Common myeloid progenitor, CD34-positive (primary cell): ENCODE data around the gene NACA.
"Not testable (repeated sequence)": the region's sequence is repeated elsewhere in the genome, so short reads cannot be mapped to it uniquely, and the experiment has no call there.

Experiments
- CTCF ChIA-PET: fragments of 350-600 bp; sonication (Branson Sonifier 250); formaldehyde crosslinking; loops from one replicate; lab custom pipeline; 2021; ENCODE audit warnings: antibody characterized with exemption; lab: Charles Lee
- POLR2A ChIA-PET: fragments of 350-600 bp; sonication (Branson Sonifier 250); formaldehyde crosslinking; loops from one replicate; lab custom pipeline; 2021; ENCODE audit warnings: antibody characterized with exemption; lab: Charles Lee
- DNase-seq, 3 donors: peaks; one replicate each; pipeline versions ENCODE4 v3.0.0 to v3.0.0-alpha.2; 2013
- H3K27ac ChIP-seq, 2 experiments: 1 replicate in 1 of 2; 2 replicates in 1 of 2; pipeline ENCODE4 v1.7.0; 2013; ENCODE audit warnings: inconsistent platforms in 2 of 2, low read length in 2 of 2, mild to moderate bottlenecking in 2 of 2, low read depth in 1 of 2, moderate library complexity in 1 of 2; ENCODE audit not compliant: severe bottlenecking in 2 of 2, insufficient read depth in 1 of 2, poor library complexity in 1 of 2
- H3K27me3 ChIP-seq, 5 experiments: replicated peaks in 2 of 5; 1 replicate in 3 of 5; 2 replicates in 2 of 5; pipeline versions ENCODE4 v1.6.1 to v1.7.0; 2013; ENCODE audit warnings: low read length in 4 of 5, mild to moderate bottlenecking in 2 of 5, moderate library complexity in 2 of 5, inconsistent platforms in 1 of 5; ENCODE audit not compliant: insufficient read depth in 5 of 5, control insufficient read depth in 4 of 5
- H3K36me3 ChIP-seq, 4 experiments: 1 replicate in 2 of 4; 2 replicates in 2 of 4; pipeline versions ENCODE4 v1.6.1 to v1.7.0; 2013; ENCODE audit warnings: low read length in 3 of 4, control low read depth in 1 of 4, mild to moderate bottlenecking in 1 of 4; ENCODE audit not compliant: control insufficient read depth in 4 of 4, insufficient read depth in 4 of 4
- H3K4me1 ChIP-seq, 4 experiments: 1 replicate in 3 of 4; 2 replicates in 1 of 4; pipeline versions ENCODE4 v1.6.1 to v1.7.1; 2013; ENCODE audit warnings: low read length in 3 of 4, mild to moderate bottlenecking in 3 of 4, control low read depth in 1 of 4, inconsistent platforms in 1 of 4, moderate library complexity in 1 of 4; ENCODE audit not compliant: control insufficient read depth in 4 of 4, insufficient read depth in 4 of 4; ENCODE audit errors: control extremely low read depth in 1 of 4
- H3K4me3 ChIP-seq, 7 experiments: 1 replicate in 4 of 7; 2 replicates in 3 of 7; pipeline versions ENCODE4 v1.5.1 to v1.7.0; 2013; ENCODE audit warnings: mild to moderate bottlenecking in 7 of 7, low read length in 6 of 7, moderate library complexity in 6 of 7, inconsistent platforms in 2 of 7, low read depth in 2 of 7, control low read depth in 1 of 7; ENCODE audit not compliant: insufficient read depth in 4 of 7, control insufficient read depth in 1 of 7; ENCODE audit errors: extremely low read depth in 1 of 7
- H3K9me3 ChIP-seq, 5 experiments: 1 replicate in 4 of 5; 2 replicates in 1 of 5; pipeline versions ENCODE4 v1.6.1 to v1.7.1; 2013; ENCODE audit warnings: low read length in 4 of 5, mild to moderate bottlenecking in 2 of 5, inconsistent platforms in 1 of 5, low read depth in 1 of 5, moderate library complexity in 1 of 5; ENCODE audit not compliant: control insufficient read depth in 4 of 5, insufficient read depth in 2 of 5; ENCODE audit errors: control extremely low read depth in 1 of 5
- WGBS: methylation state at CpG from one replicate; pipeline ENCODE4 v1.1.5; 2013; ENCODE audit not compliant: insufficient coverage; 5-methylcytosine and 5-hydroxymethylcytosine counted together

NACA gene

DNA sequence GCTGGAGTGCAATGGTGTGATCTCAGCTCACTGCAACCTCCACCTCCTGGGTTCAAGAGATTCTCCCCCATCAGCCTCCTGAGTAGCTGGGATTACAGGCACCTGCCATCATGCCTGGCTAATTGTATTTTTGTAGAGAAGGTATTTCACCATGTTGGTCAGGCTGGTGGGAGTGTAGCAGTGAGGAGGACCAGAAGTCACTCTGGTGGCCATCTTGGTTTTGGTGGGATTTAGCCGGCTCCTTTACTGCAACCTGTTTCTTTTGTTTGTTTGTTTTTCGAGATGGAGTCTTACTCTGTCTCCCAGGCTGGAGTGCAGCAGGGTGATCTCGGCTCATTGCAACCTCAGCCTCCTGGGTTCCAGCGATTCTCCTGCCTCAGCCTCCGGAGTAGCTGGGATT is 20.6 kb downstream of the NACA start:
- ChIA-PET POLR2A (interaction anchor here (0.9 kb wide), 1 partner anchor 12 kb away, joined by 3 read pairs; no protein-coding TSS in a partner anchor), CTCF (interaction anchor here (1.0 to 1.5 kb wide), 2 partner anchors 13 to 16 kb away, joined by 3 read pairs; no protein-coding TSS in a partner anchor)
- H3K36me3 ChIP-seq, DNase-seq, H3K4me3 ChIP-seq, H3K27ac ChIP-seq, H3K27me3 ChIP-seq, H3K9me3 ChIP-seq: not testable (repeated sequence)
- H3K4me1 ChIP-seq: peaks cover 2 to 16% (median 9%) of the 10 kb centered on the region in 4 experiments
- WGBS: 100% methylated on average over 4 of the region's 5 CpGs

DNA sequence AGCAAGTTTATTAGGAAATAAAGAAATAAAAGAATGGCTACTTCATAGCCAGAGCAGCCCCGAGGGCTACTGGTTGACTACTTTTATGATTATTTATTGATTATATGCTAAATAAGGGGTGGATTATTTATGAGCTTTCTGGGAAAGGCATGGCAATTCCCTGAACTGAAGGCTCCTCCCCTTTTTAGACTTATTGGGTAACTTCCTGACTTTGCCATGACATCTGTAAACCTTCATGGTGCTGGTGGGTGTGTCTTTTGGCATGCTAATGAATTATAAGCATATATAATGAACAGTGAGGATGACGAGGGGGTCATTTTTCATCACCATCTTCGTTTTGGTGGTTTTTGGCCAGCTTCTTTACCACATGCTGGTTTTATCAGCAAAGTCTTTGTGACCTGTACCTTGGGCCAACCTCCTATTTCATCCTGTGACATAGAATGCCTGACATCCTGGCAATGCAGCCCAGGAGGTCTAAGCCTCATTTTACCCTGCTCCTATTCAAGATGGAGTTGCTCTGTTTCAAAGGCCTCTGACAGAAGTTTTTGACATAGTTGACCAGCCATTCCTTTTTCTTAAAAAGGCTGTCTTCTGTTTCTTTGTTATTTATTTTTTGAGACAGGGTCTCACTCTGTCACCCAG is 26.0 kb downstream of the NACA start:
- H3K9me3 ChIP-seq: no peaks in the 10 kb centered on the region
- H3K4me1 ChIP-seq: peaks cover 6 to 23% (median 11%) of the 10 kb centered on the region in 4 experiments
- H3K36me3 ChIP-seq: no peaks in the 10 kb centered on the region
- no peak for DNase-seq
- no peaks in the 10 kb centered on the region for H3K27me3 ChIP-seq
- ChIA-PET POLR2A (no interaction called here), CTCF (interaction anchor here (0.9 to 1.0 kb wide), 2 partner anchors 10 to 56 kb away, joined by 4 read pairs; no protein-coding TSS in a partner anchor)
- no peak overlapping the region for H3K27ac ChIP-seq
- 100% methylated on average over 2 of the region's 3 CpGs for WGBS
- H3K4me3 ChIP-seq: no peak overlapping the region

DNA sequence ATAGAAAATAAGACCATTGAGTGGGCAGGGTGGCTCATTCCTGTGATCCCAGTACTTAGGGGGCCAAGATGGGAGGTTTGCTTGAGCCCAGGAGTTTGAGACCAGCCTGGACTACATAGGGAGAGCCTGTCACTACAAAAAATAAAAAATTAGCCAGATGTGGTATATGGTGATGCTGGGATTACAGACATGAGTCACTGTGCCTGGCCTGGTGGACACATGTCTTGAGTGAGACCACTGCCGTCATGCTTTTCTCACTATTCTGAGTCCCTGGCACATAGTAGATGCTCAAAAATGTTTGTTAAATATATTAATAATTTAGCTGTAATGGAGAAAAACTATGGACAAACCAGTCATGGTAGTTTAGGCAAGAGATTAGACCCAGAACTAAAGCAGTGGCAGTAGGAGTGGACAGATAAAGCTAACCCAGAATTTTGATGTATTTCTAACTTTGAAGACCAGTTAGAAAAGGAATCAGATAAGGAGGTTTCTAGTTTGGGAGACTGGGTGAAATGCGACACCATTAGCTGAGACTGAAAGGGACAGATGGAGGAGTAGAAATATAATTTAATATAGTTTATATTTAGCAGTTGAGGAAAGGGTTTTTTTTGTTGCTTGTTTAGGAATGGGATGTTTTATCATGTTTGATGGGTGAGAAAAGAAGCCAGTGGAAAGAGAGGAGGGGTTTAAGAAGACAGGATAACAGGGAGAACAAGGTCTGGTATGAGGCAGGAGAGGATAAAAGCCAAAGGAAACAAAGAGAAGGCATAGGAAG is 29.6 kb downstream of the NACA start:
- no peak overlapping the region for H3K4me3 ChIP-seq
- no peaks in the 10 kb centered on the region for H3K27me3 ChIP-seq
- ChIA-PET CTCF (interaction anchor here (0.7 to 1.1 kb wide), 2 partner anchors 11 to 14 kb away, joined by 3 read pairs; no protein-coding TSS in a partner anchor), POLR2A (no interaction called here)
- DNase-seq: no peak
- 100% methylated on average over 1 of the region's 2 CpGs for WGBS
- no peaks in the 10 kb centered on the region for H3K9me3 ChIP-seq
- no peaks in the 10 kb centered on the region for H3K36me3 ChIP-seq
- H3K4me1 ChIP-seq: peaks cover 4 to 14% (median 8%) of the 10 kb centered on the region in 4 experiments
- no peak overlapping the region for H3K27ac ChIP-seq

- Histone ChIP-seq H3K36me3 (no peaks in the 10 kb centered on the region), H3K27ac (no peak overlapping the region), H3K4me1 (peaks cover under 1 to 6% (median 5%) of the 10 kb centered on the region in 4 experiments), H3K27me3 (no peaks in the 10 kb centered on the region), H3K9me3 (no peaks in the 10 kb centered on the region), H3K4me3 (no peak overlapping the region)
- ChIA-PET POLR2A (no interaction called here), CTCF (no interaction called here)
- DNase-seq: no peak
- WGBS: 98% methylated on average over 3 of the region's 5 CpGs
Observed at GRCh38 chr12:56694161-56694560, 30.9 kb downstream of the NACA start.

GRCh38 chr12:56688846-56689109 is 36.3 kb downstream of the NACA start:
- peaks cover 12 to 42% (median 33%) of the 10 kb centered on the region in 4 experiments for H3K4me1 ChIP-seq
- peak in 1 of 3 donors; percentile 52 for DNase-seq
- ChIA-PET CTCF (interaction anchor here (0.7 to 1.4 kb wide), 7 partner anchors 10 to 46 kb away, joined by 3 to 4 read pairs (median 3); no protein-coding TSS in a partner anchor), POLR2A (interaction anchor here (0.7 to 2.1 kb wide), 5 partner anchors 28 to 60 kb away, joined by 3 to 9 read pairs (median 4); partner anchors contain the start of gene NACA)
- H3K4me3 ChIP-seq: peak overlapping the region; percentile 48 to 81 (median 69)
- peaks cover 0 to 7% (median 0%) of the 10 kb centered on the region in 4 experiments for H3K36me3 ChIP-seq
- H3K9me3 ChIP-seq: no peaks in the 10 kb centered on the region
- WGBS: 3% methylated on average over 6 of the region's 7 CpGs
- H3K27me3 ChIP-seq: no peaks in the 10 kb centered on the region
- H3K27ac ChIP-seq: peak overlapping the region; percentile 95 to 99

- ChIA-PET POLR2A (interaction anchor here (0.9 to 2.1 kb wide), 4 partner anchors 28 to 59 kb away, joined by 3 to 9 read pairs (median 4); partner anchors contain the start of gene NACA), CTCF (interaction anchor here (0.7 to 1.4 kb wide), 7 partner anchors 11 to 45 kb away, joined by 3 to 4 read pairs (median 3); no protein-coding TSS in a partner anchor)
- peaks cover 12 to 45% (median 34%) of the 10 kb centered on the region in 4 experiments for H3K4me1 ChIP-seq
- no peaks in the 10 kb centered on the region for H3K9me3 ChIP-seq
- peak within 1 kb of the TSS; percentile 91 to 100 (median 96) for H3K4me3 ChIP-seq
- 0% methylated on average over 47 of the region's 64 CpGs for WGBS
- peak within 1 kb of the TSS; percentile 97 to 99 for H3K27ac ChIP-seq
- peak; percentile 97 to 99 (median 98) for DNase-seq
- H3K36me3 ChIP-seq: peaks cover 0 to 7% (median 0%) of the 10 kb centered on the region in 4 experiments
- no peaks in the 10 kb centered on the region for H3K27me3 ChIP-seq
Observed at GRCh38 chr12:56688129-56688845, 36.8 kb downstream of the NACA start, which contains the start of gene PTGES3. PTGES3 (minus strand) TSS chr12:56688284; CDS start chr12:56687999, 285 bp downstream.
